GM19351 (cell line): ENCODE measurements around the gene APELA.

Experiments used
- ATAC-seq: cut with Tn5 transposase; IDR thresholded peaks from one replicate; pipeline ENCODE4 v1.9.1; 2021; ENCODE audit warnings: mild to moderate bottlenecking, moderate library complexity; ENCODE audit not compliant: unreplicated experiment

APELA gene

GRCh38 chr4:164876700-164877324 lies at the start of gene APELA:
APELA (plus strand) TSS chr4:164877178; CDS start chr4:164877332, 154 bp downstream.
- ATAC-seq = peak; percentile 91

GRCh38 chr4:164828955-164829354 lies 48.0 kb upstream of the APELA start:
- no peak for ATAC-seq

GRCh38 chr4:164846566-164846965 lies 30.4 kb upstream of the APELA start:
- no peak for ATAC-seq

GRCh38 chr4:164847016-164847415 lies 30.0 kb upstream of the APELA start:
- no peak for ATAC-seq

GRCh38 chr4:164847967-164848649 lies 28.9 kb upstream of the APELA start:
- ATAC-seq = peak; percentile 47

GRCh38 chr4:164856396-164856795 lies 20.6 kb upstream of the APELA start:
- no peak for ATAC-seq

GRCh38 chr4:164866817-164867490 lies 10.0 kb upstream of the APELA start:
- no peak for ATAC-seq

GRCh38 chr4:164871673-164872072 lies 5.3 kb upstream of the APELA start:
- ATAC-seq = no peak

GRCh38 chr4:164872481-164872880 lies 4.5 kb upstream of the APELA start:
- no peak for ATAC-seq

- no peak for ATAC-seq
Measured at GRCh38 chr4:164874789-164875188, 2.2 kb upstream of the APELA start.

- no peak for ATAC-seq
Measured at GRCh38 chr4:164880489-164881262, 3.7 kb downstream of the APELA start.

- ATAC-seq = no peak
Measured at GRCh38 chr4:164888096-164888715, 11.2 kb downstream of the APELA start.

- ATAC-seq = no peak
Measured at GRCh38 chr4:164890691-164891090, 13.7 kb downstream of the APELA start.

GRCh38 chr4:164892018-164892417 lies 15.0 kb downstream of the APELA start:
- ATAC-seq = peak; percentile 50

GRCh38 chr4:164894702-164895101 lies 17.7 kb downstream of the APELA start:
- peak; percentile 81 for ATAC-seq

GRCh38 chr4:164902608-164903007 lies 25.6 kb downstream of the APELA start:
- ATAC-seq = no peak

- no peak for ATAC-seq
Measured at GRCh38 chr4:164904336-164904735, 27.4 kb downstream of the APELA start.

- ATAC-seq = no peak
Measured at GRCh38 chr4:164904941-164905340, 28.0 kb downstream of the APELA start.

GRCh38 chr4:164906368-164906767 lies 29.4 kb downstream of the APELA start:
- ATAC-seq = no peak

- peak; percentile 79 for ATAC-seq
Measured at GRCh38 chr4:164913506-164913905, 36.5 kb downstream of the APELA start.

GRCh38 chr4:164918956-164919355 lies 42.0 kb downstream of the APELA start:
- no peak for ATAC-seq
